ENCODE measurements around the gene C1orf21. TPM values are rescaled to one million over a fixed set of nuclear protein-coding genes. Genes with fewer than 3 reads are reported as not detected.
A peak's percentile ranks its signal among the peaks of the same experiment; 100 is the strongest.

The C1orf21 gene
- total and polyA plus RNA-seq, 2 donors (not counting 1 experiment from before 2014, with no cell fraction given) = 53.0 to 95.4 TPM

GRCh38 chr1:184518736-184519357 is 132.0 kb downstream of the C1orf21 start:
- Histone ChIP-seq H3K36me3 (ENCODE audit: control insufficient read depth, insufficient read depth, low read length) (no peaks in the 10 kb centered on the region), H3K4me1 (ENCODE audit: control insufficient read depth, extremely low read depth, insufficient read depth, low read length) (no peaks in the 10 kb centered on the region), H3K79me2 (ENCODE audit: control insufficient read depth, insufficient read depth, low read length) (no peaks in the 10 kb centered on the region), H3K27ac (ENCODE audit: insufficient read depth, low read length) (no peak overlapping the region), H3K9ac (ENCODE audit: insufficient read depth, low read length) (no peak overlapping the region), H4K20me1 (ENCODE audit: control insufficient read depth, extremely low read depth, insufficient read depth, low read length) (no peaks in the 10 kb centered on the region), H2AFZ (ENCODE audit: low read length) (no peak overlapping the region), H3K9me3 (ENCODE audit: control insufficient read depth, insufficient read depth, low read depth, low read length) (no peaks in the 10 kb centered on the region), H3K27me3 (ENCODE audit: control insufficient read depth, insufficient read depth, low read length) (no peaks in the 10 kb centered on the region), H3K4me2 (ENCODE audit: extremely low read depth, insufficient read depth, low read length) (no peak overlapping the region), H3K4me3 (replicated peaks in 1 of 4; ENCODE audit: control extremely low read depth in 1 of 4, insufficient read depth in 1 of 4, low read depth in 3 of 4, low read length in 4 of 4) (no peak overlapping the region)
- no peak for DNase-seq (ENCODE audit: low read depth in 2 of 2)
- no peak for TF ChIP-seq EZH2 (IDR thresholded peaks at IDR 0.05; ENCODE audit: low read length, missing control alignments)
- TF ChIP-seq, protein P1, sequence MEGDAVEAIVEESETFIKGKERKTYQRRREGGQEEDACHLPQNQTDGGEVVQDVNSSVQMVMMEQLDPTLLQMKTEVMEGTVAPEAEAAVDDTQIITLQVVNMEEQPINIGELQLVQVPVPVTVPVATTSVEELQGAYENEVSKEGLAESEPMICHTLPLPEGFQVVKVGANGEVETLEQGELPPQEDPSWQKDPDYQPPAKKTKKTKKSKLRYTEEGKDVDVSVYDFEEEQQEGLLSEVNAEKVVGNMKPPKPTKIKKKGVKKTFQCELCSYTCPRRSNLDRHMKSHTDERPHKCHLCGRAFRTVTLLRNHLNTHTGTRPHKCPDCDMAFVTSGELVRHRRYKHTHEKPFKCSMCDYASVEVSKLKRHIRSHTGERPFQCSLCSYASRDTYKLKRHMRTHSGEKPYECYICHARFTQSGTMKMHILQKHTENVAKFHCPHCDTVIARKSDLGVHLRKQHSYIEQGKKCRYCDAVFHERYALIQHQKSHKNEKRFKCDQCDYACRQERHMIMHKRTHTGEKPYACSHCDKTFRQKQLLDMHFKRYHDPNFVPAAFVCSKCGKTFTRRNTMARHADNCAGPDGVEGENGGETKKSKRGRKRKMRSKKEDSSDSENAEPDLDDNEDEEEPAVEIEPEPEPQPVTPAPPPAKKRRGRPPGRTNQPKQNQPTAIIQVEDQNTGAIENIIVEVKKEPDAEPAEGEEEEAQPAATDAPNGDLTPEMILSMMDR (conservative IDR thresholded peaks at IDR 0.05 in 1 of 2, IDR thresholded peaks at IDR 0.05 in 1 of 2; ENCODE audit: low read depth in 1 of 2, low read length in 2 of 2) = no peak

GRCh38 chr1:184520336-184520735 is 133.5 kb downstream of the C1orf21 start:
- H3K4me1 ChIP-seq (ENCODE audit: control insufficient read depth, extremely low read depth, insufficient read depth, low read length) = no peaks in the 10 kb centered on the region
- no peaks in the 10 kb centered on the region for H3K9me3 ChIP-seq (ENCODE audit: control insufficient read depth, insufficient read depth, low read depth, low read length)
- H3K4me3 ChIP-seq (replicated peaks in 1 of 4; ENCODE audit: control extremely low read depth in 1 of 4, insufficient read depth in 1 of 4, low read depth in 3 of 4, low read length in 4 of 4) = no peak overlapping the region
- H4K20me1 ChIP-seq (ENCODE audit: control insufficient read depth, extremely low read depth, insufficient read depth, low read length) = no peaks in the 10 kb centered on the region
- H3K27me3 ChIP-seq (ENCODE audit: control insufficient read depth, insufficient read depth, low read length) = no peaks in the 10 kb centered on the region
- no peaks in the 10 kb centered on the region for H3K36me3 ChIP-seq (ENCODE audit: control insufficient read depth, insufficient read depth, low read length)
- TF ChIP-seq, protein P1 (conservative IDR thresholded peaks at IDR 0.05 in 1 of 2, IDR thresholded peaks at IDR 0.05 in 1 of 2; ENCODE audit: low read depth in 1 of 2, low read length in 2 of 2) = no peak
- no peak for TF ChIP-seq EZH2 (IDR thresholded peaks at IDR 0.05; ENCODE audit: low read length, missing control alignments)
- H3K79me2 ChIP-seq (ENCODE audit: control insufficient read depth, insufficient read depth, low read length) = no peaks in the 10 kb centered on the region
- no peak overlapping the region for H3K9ac ChIP-seq (ENCODE audit: insufficient read depth, low read length)
- no peak overlapping the region for H3K4me2 ChIP-seq (ENCODE audit: extremely low read depth, insufficient read depth, low read length)
- DNase-seq (ENCODE audit: low read depth in 2 of 2) = peak in 1 of 2 donors; percentile 20
- no peak overlapping the region for H2AFZ ChIP-seq (ENCODE audit: low read length)
- no peak overlapping the region for H3K27ac ChIP-seq (ENCODE audit: insufficient read depth, low read length)

- Histone ChIP-seq H3K4me1 (ENCODE audit: control insufficient read depth, extremely low read depth, insufficient read depth, low read length) (no peaks in the 10 kb centered on the region), H3K79me2 (ENCODE audit: control insufficient read depth, insufficient read depth, low read length) (no peaks in the 10 kb centered on the region), H3K9ac (ENCODE audit: insufficient read depth, low read length) (no peak overlapping the region), H4K20me1 (ENCODE audit: control insufficient read depth, extremely low read depth, insufficient read depth, low read length) (no peaks in the 10 kb centered on the region), H3K9me3 (ENCODE audit: control insufficient read depth, insufficient read depth, low read depth, low read length) (no peaks in the 10 kb centered on the region), H3K27ac (ENCODE audit: insufficient read depth, low read length) (no peak overlapping the region), H3K36me3 (ENCODE audit: control insufficient read depth, insufficient read depth, low read length) (no peaks in the 10 kb centered on the region), H2AFZ (ENCODE audit: low read length) (no peak overlapping the region), H3K4me2 (ENCODE audit: extremely low read depth, insufficient read depth, low read length) (no peak overlapping the region), H3K27me3 (ENCODE audit: control insufficient read depth, insufficient read depth, low read length) (no peaks in the 10 kb centered on the region), H3K4me3 (replicated peaks in 1 of 4; ENCODE audit: control extremely low read depth in 1 of 4, insufficient read depth in 1 of 4, low read depth in 3 of 4, low read length in 4 of 4) (no peak overlapping the region)
- TF ChIP-seq, protein P1 (conservative IDR thresholded peaks at IDR 0.05 in 1 of 2, IDR thresholded peaks at IDR 0.05 in 1 of 2; ENCODE audit: low read depth in 1 of 2, low read length in 2 of 2) = no peak
- TF ChIP-seq EZH2 (IDR thresholded peaks at IDR 0.05; ENCODE audit: low read length, missing control alignments) = no peak
- peak in 1 of 2 donors; percentile 34 for DNase-seq (ENCODE audit: low read depth in 2 of 2)
Measured at GRCh38 chr1:184524248-184524647, 137.4 kb downstream of the C1orf21 start.

Data from fibroblast of lung (primary cell).